ENCODE data around the gene SIGLEC10.
"Not testable (repeated sequence)": the region's sequence is repeated elsewhere in the genome, so short reads cannot be mapped to it uniquely, and the experiment has no call there.

SIGLEC10 gene

DNA sequence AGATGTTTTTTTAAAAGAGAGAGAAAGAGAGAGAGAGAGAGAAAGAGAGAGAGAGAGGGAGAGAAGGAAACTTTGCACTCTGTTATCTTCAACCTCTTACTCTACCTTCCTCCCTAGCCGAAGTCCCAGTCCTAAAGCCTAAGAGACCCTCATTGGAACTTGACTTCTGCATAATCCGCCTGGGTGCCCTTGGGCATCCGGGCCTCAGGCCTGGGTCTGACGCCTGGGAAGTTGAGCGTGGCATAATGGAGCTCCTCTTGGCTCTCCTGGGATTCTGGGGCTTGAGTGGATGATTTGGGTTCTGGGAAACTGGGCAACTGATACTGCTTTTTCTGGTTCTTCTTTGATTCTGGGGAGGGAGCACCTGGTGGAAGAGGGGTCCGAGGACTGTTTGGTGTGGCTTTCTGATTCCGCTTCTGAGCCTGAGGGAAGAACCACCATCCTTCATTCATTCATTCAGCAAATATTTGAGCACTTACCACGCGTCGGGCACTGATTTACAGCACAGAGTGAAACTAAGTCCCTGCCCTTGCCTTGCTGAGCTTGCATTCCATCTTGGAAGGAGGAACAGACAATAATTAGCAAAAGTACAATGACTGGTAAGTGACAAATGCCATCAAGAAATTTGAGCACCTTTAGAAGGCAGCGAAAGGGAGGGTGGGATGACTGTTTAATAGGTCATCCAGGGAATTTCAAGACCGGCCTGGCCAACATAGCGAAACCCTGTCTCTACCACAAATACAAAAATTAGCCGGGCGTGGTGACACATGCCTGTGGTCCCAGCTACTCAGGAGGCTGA lies 6.3 kb downstream of the SIGLEC10 start:
- no peaks in the 10 kb centered on the region for H3K9me3 ChIP-seq
- no peak overlapping the region for H3K4me3 ChIP-seq
- no peaks in the 10 kb centered on the region for H3K36me3 ChIP-seq
- DNase-seq: no peak
- H3K27me3 ChIP-seq: peaks cover 0 to 21% of the 10 kb centered on the region in 2 donors
- H3K4me1 ChIP-seq: no peaks in the 10 kb centered on the region
- H3K27ac ChIP-seq: no peak overlapping the region
- intact Hi-C loops (cut with DNase I; ENCODE audit: low total_unique reads): no loop called here
- TF ChIP-seq, protein P1, sequence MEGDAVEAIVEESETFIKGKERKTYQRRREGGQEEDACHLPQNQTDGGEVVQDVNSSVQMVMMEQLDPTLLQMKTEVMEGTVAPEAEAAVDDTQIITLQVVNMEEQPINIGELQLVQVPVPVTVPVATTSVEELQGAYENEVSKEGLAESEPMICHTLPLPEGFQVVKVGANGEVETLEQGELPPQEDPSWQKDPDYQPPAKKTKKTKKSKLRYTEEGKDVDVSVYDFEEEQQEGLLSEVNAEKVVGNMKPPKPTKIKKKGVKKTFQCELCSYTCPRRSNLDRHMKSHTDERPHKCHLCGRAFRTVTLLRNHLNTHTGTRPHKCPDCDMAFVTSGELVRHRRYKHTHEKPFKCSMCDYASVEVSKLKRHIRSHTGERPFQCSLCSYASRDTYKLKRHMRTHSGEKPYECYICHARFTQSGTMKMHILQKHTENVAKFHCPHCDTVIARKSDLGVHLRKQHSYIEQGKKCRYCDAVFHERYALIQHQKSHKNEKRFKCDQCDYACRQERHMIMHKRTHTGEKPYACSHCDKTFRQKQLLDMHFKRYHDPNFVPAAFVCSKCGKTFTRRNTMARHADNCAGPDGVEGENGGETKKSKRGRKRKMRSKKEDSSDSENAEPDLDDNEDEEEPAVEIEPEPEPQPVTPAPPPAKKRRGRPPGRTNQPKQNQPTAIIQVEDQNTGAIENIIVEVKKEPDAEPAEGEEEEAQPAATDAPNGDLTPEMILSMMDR (IDR thresholded peaks at IDR 0.05): no peak

DNA sequence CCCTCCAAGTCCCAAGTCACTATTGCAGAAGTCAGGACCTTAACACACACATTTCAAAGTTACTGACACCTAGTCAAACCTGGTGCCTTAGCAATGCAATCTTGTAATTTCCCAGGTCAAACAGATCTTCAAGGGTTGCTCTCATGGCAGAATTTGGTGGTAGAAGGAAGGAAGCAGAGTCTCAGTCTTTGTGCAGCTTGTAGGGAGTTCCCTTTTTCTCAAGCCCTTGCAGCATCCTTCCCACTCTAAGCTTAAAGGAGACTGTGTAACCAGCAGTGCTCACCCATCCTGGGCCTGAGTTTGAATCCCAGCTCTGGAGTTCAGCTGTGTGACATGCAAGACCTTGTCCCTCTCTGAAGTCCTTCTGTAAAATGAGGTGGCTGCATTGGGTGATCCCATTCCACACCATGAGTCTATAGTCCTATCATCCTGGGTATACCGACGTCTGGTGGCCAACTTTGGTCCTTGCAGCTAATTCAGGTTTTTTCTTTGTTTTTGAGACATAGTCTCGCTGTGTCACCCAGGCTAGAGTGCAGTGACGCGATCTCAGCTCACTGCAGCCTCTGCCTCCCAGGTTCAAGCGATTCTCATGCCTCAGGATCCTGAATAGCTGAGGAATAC lies 9.8 kb downstream of the SIGLEC10 start:
- Histone ChIP-seq H3K36me3 (no peaks in the 10 kb centered on the region), H3K4me1 (no peaks in the 10 kb centered on the region), H3K9me3 (peaks cover 0 to 2% (median 0%) of the 10 kb centered on the region in 3 donors), H3K4me3 (no peak overlapping the region), H3K27me3 (peaks cover 0 to 12% of the 10 kb centered on the region in 2 donors), H3K27ac (no peak overlapping the region)
- intact Hi-C loops (cut with DNase I; ENCODE audit: low total_unique reads): no loop called here
- DNase-seq: no peak
- TF ChIP-seq, protein P1 (IDR thresholded peaks at IDR 0.05): peak; percentile 21 to 31

DNA sequence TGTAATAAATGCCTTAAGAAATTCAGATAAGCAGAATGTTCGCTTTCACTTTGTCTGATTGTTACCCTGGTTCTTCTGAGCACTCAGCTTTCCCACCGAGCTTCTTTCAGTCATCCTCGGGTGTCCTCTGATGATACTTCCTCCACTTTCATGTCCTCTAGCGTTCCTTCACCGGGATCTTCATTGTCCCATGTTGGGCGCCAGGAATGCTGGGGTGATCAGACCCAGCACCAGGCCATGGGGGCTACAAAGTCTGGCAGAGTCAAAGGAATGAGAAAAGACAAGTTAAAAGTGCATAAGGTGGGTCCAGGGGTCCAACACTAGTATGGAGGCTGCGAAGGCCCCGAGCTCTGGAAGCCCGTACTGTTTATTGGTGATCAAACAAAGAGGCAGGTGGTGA lies 15.3 kb downstream of the SIGLEC10 start:
- H3K27me3 ChIP-seq: peaks cover 0 to 4% of the 10 kb centered on the region in 2 donors
- TF ChIP-seq, protein P1 (IDR thresholded peaks at IDR 0.05): no peak
- no peak for DNase-seq
- no peaks in the 10 kb centered on the region for H3K36me3 ChIP-seq
- no peak overlapping the region for H3K4me3 ChIP-seq
- intact Hi-C loops (cut with DNase I; ENCODE audit: low total_unique reads): no loop called here
- no peak overlapping the region for H3K27ac ChIP-seq
- H3K4me1 ChIP-seq: no peaks in the 10 kb centered on the region
- peaks cover 0 to 9% (median 0%) of the 10 kb centered on the region in 3 donors for H3K9me3 ChIP-seq

DNA sequence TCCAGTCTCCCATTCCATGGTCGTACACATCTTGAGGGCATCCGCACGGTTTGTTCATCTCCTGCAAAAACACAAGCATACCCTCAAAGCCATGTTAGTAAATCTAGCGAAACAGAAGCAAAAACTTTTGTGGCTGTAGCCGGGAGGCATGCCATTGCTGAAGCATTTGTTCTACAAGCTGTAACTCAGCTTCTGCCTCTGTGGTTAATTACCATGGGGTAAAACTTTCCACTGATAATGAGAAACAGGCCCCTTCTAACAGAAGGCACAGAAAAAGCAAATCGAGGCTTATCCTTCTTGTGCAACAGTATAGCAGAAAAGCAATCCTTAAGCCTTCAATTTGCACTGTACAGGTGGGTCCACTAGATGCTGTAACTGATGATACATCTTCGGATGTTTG lies 17.5 kb downstream of the SIGLEC10 start:
- H3K36me3 ChIP-seq; H3K4me1 ChIP-seq; H3K9me3 ChIP-seq; intact Hi-C loops (cut with DNase I; ENCODE audit: low total_unique reads); H3K27me3 ChIP-seq; H3K4me3 ChIP-seq; DNase-seq; H3K27ac ChIP-seq: not testable (repeated sequence)

DNA sequence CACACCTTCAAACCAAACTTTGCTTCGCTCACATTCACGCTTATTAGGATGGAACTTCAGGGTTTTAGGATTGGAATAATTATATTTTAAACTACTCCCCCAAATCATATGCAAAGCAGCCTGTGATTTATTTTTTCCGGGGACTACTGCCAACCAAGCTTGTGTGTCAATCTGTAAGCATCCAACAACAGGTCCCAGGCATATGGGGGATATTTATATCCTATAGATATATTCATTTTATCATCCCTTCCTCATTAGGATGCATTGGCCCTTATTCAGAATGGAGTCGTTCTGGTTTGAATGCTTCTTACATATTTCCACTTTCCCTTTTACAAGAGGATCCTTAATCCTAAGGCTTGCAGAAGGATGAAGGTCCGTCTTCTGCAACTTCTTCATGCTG lies 18.2 kb downstream of the SIGLEC10 start:
- H3K36me3 ChIP-seq: no peaks in the 10 kb centered on the region
- peaks cover 0 to 9% (median 0%) of the 10 kb centered on the region in 3 donors for H3K9me3 ChIP-seq
- H3K27me3 ChIP-seq: no peaks in the 10 kb centered on the region
- TF ChIP-seq, protein P1 (IDR thresholded peaks at IDR 0.05): no peak
- DNase-seq: no peak
- peaks cover 0 to 7% (median 5%) of the 10 kb centered on the region in 4 donors for H3K4me1 ChIP-seq
- no peak overlapping the region for H3K4me3 ChIP-seq
- no peak overlapping the region for H3K27ac ChIP-seq
- intact Hi-C loops (cut with DNase I; ENCODE audit: low total_unique reads): no loop called here

DNA sequence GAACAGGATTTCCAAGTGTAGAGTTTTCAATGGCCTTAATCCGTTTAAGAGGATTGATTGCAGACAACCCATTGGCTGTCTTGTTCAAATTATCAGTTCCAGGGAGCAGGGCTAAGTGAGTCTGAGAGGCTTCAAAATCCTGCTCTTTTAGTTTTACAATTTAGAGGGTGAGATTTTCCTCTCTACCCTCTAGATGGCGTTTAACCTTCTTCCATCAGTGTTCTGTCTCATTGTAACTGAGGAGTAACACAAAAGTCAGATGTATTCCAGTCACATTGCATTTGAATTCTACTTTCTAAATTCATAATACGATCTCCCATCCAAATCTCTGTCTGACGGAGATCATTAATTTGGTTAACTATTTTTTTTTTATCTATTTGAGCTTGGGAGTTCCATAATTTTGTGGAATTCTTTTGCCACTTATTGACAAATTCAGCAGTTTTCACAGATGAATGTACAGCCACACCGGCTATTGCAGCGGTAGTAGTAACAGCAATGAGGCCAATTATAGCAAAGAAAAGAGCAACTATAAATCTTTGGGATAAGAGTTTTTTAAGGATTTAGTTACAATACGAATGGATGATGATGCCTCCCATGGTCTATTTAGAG lies 19.2 kb downstream of the SIGLEC10 start:
- H3K9me3 ChIP-seq: peaks cover 0 to 9% (median 0%) of the 10 kb centered on the region in 3 donors
- no peak overlapping the region for H3K27ac ChIP-seq
- H3K36me3 ChIP-seq: no peaks in the 10 kb centered on the region
- DNase-seq: no peak
- intact Hi-C loops (cut with DNase I; ENCODE audit: low total_unique reads): no loop called here
- TF ChIP-seq, protein P1 (IDR thresholded peaks at IDR 0.05): peak; percentile 28 to 33
- peaks cover 0 to 11% (median 7%) of the 10 kb centered on the region in 4 donors for H3K4me1 ChIP-seq
- H3K4me3 ChIP-seq: no peak overlapping the region
- no peaks in the 10 kb centered on the region for H3K27me3 ChIP-seq

DNA sequence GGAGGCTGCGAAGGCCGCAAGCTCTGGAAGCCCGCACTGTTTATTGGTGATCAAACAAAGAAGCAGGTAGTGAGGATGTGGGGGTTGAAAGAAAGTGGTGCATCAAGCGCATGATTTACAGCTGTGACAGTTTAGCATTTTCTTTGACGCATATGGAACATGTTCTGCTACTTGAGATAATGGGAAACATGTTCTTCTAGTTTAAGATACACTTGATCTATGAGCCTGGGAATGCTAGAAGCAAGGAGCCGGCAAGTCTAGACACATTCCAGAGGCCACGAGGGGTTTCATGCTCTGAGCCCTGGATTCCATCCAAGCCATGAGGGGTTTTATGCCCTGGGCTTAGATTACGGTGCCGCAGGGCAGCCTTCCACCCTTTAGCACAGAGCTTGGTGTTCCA lies 20.0 kb downstream of the SIGLEC10 start:
- H3K36me3 ChIP-seq; H3K27ac ChIP-seq; DNase-seq; H3K27me3 ChIP-seq; intact Hi-C loops (cut with DNase I; ENCODE audit: low total_unique reads); H3K4me3 ChIP-seq; H3K9me3 ChIP-seq: not testable (repeated sequence)
- peaks cover 0 to 11% (median 7%) of the 10 kb centered on the region in 4 donors for H3K4me1 ChIP-seq
